Brain microvascular endothelial cell (primary cell): ENCODE data around the gene LIPG.

Experiments
- DNase-seq: peaks from one replicate; pipeline ENCODE4 v3.0.0-alpha.2; 2020
- H3K27ac ChIP-seq: fragments of 250-450 bp; sonication (Bioruptor Pico); 2 replicates; pipeline ENCODE4 v1.5.1; 2020; ENCODE audit warnings: mild to moderate bottlenecking, moderate library complexity
- H3K27me3 ChIP-seq: fragments of 250-450 bp; sonication (Bioruptor Pico); replicated peaks from 2 replicates; pipeline ENCODE4 v1.5.1; 2020; ENCODE audit warnings: mild to moderate bottlenecking
- H3K36me3 ChIP-seq: fragments of 250-450 bp; sonication (Bioruptor Pico); replicated peaks from 2 replicates; pipeline ENCODE4 v1.5.1; 2020; ENCODE audit warnings: mild to moderate bottlenecking
- H3K4me3 ChIP-seq: 2 replicates; pipeline ENCODE4 v1.5.1; 2011; ENCODE audit warnings: low read depth, mild to moderate bottlenecking, control low read depth, low read length, moderate library complexity
- in situ Hi-C: cut with HindIII; loops from 2 replicates; pipeline ENCODE4 v1.10.0; 2017; ENCODE audit warnings: low sequenced_read_pairs, low pct_ligation_motif_present
- TF ChIP-seq, protein P1 (sequence below): IDR thresholded peaks from 2 replicates; pipeline ENCODE4 v1.5.1; 2011; ENCODE audit warnings: low read depth, mild to moderate bottlenecking, moderate library complexity, low read length, control low read depth, inconsistent platforms; ENCODE audit errors: missing control alignments

LIPG gene

DNA sequence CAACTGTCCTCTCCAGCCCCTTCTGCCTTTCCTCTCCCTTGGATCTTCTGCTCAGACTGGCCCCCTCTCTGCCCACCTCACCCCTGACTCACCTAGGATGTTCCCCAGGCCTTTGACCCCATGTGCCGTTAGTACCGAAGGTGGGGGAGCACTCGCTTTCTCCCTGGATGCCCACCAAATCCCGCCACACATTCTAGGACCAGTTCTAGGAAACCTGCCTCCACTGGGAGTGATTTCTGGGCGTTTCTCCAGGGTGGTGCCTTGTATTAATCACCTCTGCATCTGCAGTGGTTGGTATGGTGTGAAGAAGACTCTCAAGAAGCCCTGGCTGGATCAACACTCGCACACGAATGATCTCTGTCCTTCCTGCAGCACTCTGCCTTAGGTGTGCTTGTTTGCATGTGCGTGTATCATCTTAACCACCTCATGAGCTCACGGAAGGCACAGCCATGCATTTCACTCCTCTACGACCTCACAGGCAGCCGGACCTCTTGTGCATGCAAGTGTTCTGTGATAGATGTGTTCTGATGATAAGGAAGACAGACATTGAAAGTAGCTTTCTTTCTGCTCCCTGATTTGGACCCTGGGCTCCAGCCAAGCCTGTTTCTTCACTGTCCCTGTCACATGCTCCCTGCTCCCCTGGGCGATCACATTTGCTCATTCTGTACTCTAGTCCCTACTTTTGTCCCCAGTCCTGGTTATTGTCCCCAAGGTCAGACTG, 69.4 kb downstream of the LIPG start:
- no peaks in the 10 kb centered on the region for H3K27me3 ChIP-seq
- H3K4me3 ChIP-seq, result no peak overlapping the region
- no peak for DNase-seq
- in situ Hi-C loops, result no loop called here
- H3K27ac ChIP-seq, result no peak overlapping the region
- TF ChIP-seq, protein P1, sequence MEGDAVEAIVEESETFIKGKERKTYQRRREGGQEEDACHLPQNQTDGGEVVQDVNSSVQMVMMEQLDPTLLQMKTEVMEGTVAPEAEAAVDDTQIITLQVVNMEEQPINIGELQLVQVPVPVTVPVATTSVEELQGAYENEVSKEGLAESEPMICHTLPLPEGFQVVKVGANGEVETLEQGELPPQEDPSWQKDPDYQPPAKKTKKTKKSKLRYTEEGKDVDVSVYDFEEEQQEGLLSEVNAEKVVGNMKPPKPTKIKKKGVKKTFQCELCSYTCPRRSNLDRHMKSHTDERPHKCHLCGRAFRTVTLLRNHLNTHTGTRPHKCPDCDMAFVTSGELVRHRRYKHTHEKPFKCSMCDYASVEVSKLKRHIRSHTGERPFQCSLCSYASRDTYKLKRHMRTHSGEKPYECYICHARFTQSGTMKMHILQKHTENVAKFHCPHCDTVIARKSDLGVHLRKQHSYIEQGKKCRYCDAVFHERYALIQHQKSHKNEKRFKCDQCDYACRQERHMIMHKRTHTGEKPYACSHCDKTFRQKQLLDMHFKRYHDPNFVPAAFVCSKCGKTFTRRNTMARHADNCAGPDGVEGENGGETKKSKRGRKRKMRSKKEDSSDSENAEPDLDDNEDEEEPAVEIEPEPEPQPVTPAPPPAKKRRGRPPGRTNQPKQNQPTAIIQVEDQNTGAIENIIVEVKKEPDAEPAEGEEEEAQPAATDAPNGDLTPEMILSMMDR, result no peak
- no peaks in the 10 kb centered on the region for H3K36me3 ChIP-seq

- no peak overlapping the region for H3K4me3 ChIP-seq
- H3K27ac ChIP-seq, result no peak overlapping the region
- H3K36me3 ChIP-seq, result no peaks in the 10 kb centered on the region
- H3K27me3 ChIP-seq, result no peaks in the 10 kb centered on the region
- in situ Hi-C loops, result no loop called here
- TF ChIP-seq, protein P1, result no peak
- DNase-seq, result no peak
These were observed 70.7 kb downstream of the LIPG start for GRCh38 chr18:49632588-49632987.

GRCh38 chr18:49638209-49638785, 76.4 kb downstream of the LIPG start:
- TF ChIP-seq, protein P1, result no peak
- no peaks in the 10 kb centered on the region for H3K27me3 ChIP-seq
- no peaks in the 10 kb centered on the region for H3K36me3 ChIP-seq
- in situ Hi-C loops, result no loop called here
- DNase-seq, result no peak
- no peak overlapping the region for H3K4me3 ChIP-seq
- H3K27ac ChIP-seq, result no peak overlapping the region

- Histone ChIP-seq H3K27ac (no peak overlapping the region), H3K36me3 (no peaks in the 10 kb centered on the region), H3K27me3 (no peaks in the 10 kb centered on the region), H3K4me3 (no peak overlapping the region)
- in situ Hi-C loops, result no loop called here
- TF ChIP-seq, protein P1, result no peak
- DNase-seq, result no peak
These were observed 77.2 kb downstream of the LIPG start for GRCh38 chr18:49638891-49639557.

DNA sequence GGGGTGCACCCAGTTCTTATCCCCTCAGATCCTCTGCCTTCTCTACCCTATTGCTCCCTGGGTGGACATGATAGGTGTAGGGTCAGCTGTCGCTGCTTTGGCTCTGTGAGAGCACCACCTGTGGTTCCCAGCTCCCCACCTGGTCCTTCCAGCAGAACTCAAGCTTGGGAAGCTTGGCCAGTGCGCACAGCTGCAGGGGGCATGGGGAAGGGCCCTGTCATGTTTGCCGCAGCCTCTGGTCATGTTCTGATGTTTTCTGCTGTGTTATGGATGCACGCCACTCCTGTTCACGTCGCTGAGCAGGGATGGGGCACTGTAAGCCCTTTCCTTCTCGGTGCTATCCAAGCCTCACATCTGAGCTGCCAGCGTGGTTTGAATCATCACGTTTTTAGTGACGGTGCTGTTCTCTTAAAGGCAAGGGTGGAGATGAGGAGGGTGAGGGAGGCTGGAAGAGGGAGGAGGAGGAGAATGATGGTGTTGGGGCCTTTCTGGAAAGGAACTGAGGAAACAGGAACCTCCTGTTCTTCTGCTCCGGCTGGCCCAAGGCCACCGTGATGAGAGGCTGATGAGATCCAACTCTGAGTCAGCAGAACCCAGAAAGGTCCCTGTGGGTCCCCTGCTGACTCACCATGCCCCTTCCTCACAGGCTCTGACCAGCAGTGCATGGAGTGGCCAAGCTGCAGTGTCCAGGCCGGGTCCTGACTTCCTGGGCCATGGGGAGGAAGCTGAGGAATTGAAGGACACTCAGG, 78.0 kb downstream of the LIPG start:
- TF ChIP-seq, protein P1, result no peak
- no peak for DNase-seq
- H3K27me3 ChIP-seq, result no peaks in the 10 kb centered on the region
- no peak overlapping the region for H3K4me3 ChIP-seq
- in situ Hi-C loops, result no loop called here
- H3K36me3 ChIP-seq, result no peaks in the 10 kb centered on the region
- no peak overlapping the region for H3K27ac ChIP-seq
